H1 (cell line): ENCODE data around the gene LCA5L. TPM values are rescaled to one million over a fixed set of nuclear protein-coding genes. Genes with fewer than 3 reads are reported as not detected.

Experiments
- CTCF ChIA-PET: fragments of 300-600 bp; sonication (Branson Sonifier 250); formaldehyde crosslinking; loops from one replicate; lab custom pipeline; 2021; ENCODE audit not compliant: partially characterized antibody; lab: Charles Lee
- POLR2A ChIA-PET: fragments of 300-600 bp; sonication (Branson Sonifier 250); formaldehyde crosslinking; loops from one replicate; lab custom pipeline; 2021; ENCODE audit warnings: inconsistent platforms; ENCODE audit not compliant: partially characterized antibody; lab: Charles Lee
- DNase-seq, 2 experiments: peaks; one replicate each; pipeline versions ENCODE4 v3.0.0 to v3.0.0-alpha.2; 2010 to 2022; ENCODE audit warnings: low spot score in 2 of 2, low read depth in 1 of 2, mixed read lengths in 1 of 2
- FAIRE-seq: peaks from 2 replicates; lab custom pipeline; 2011; peaks lifted over from hg19 to GRCh38; lab: Jason Lieb, UNC
- H2AFZ ChIP-seq: 2 replicates; pipeline ENCODE4 v1.8.1; 2012; ENCODE audit warnings: low read length, inconsistent platforms
- H2AK5ac ChIP-seq: 2 replicates; pipeline ENCODE4 v1.6.1; 2013; ENCODE audit warnings: low read depth, low read length
- H2BK120ac ChIP-seq: replicated peaks from 2 replicates; pipeline ENCODE3; 2013; ENCODE audit warnings: low read depth, low read length, inconsistent platforms
- H2BK12ac ChIP-seq: 2 replicates; pipeline ENCODE4 v1.6.1; 2013; ENCODE audit warnings: low read depth, low read length
- H2BK15ac ChIP-seq: 2 replicates; pipeline ENCODE4 v1.6.1; 2013; ENCODE audit warnings: low read length
- H2BK20ac ChIP-seq: 2 replicates; pipeline ENCODE4 v1.6.1; 2013; ENCODE audit warnings: low read length
- H2BK5ac ChIP-seq: 2 replicates; pipeline ENCODE4 v1.6.1; 2013; ENCODE audit warnings: low read depth, low read length
- H3K14ac ChIP-seq: 2 replicates; pipeline ENCODE4 v1.6.1; 2013; ENCODE audit warnings: inconsistent platforms; ENCODE audit not compliant: insufficient read length
- H3K18ac ChIP-seq: 2 replicates; pipeline ENCODE4 v1.6.1; 2013; ENCODE audit warnings: low read length; ENCODE audit errors: extremely low read depth
- H3K23ac ChIP-seq: 2 replicates; pipeline ENCODE4 v1.6.1; 2013; ENCODE audit warnings: inconsistent platforms; ENCODE audit not compliant: insufficient read length
- H3K23me2 ChIP-seq: 2 replicates; pipeline ENCODE4 v1.6.1; 2013; ENCODE audit warnings: low read depth, low read length
- H3K27ac ChIP-seq: 2 replicates; pipeline ENCODE4 v1.6.1; 2011; ENCODE audit warnings: low read depth, low read length, inconsistent platforms
- H3K27me3 ChIP-seq, 4 experiments: replicated peaks in 1 of 4; 1 replicate in 1 of 4; 2 replicates in 3 of 4; pipeline versions ENCODE4 v1.6.1 to v1.8.1; 2011 to 2013; ENCODE audit warnings: low read length in 3 of 4, mild to moderate bottlenecking in 3 of 4, inconsistent platforms in 2 of 4, mixed read lengths in 2 of 4, moderate library complexity in 1 of 4; ENCODE audit not compliant: control insufficient read depth in 3 of 4, insufficient read depth in 3 of 4; ENCODE audit errors: extremely low read depth in 1 of 4
- H3K36me3 ChIP-seq, 4 experiments: 2 replicates each; pipeline versions ENCODE4 v1.6.1 to v1.8.1; 2011 to 2013; ENCODE audit warnings: mild to moderate bottlenecking in 4 of 4, low read length in 3 of 4, moderate library complexity in 2 of 4, control low read depth in 1 of 4, inconsistent platforms in 1 of 4; ENCODE audit not compliant: insufficient read depth in 4 of 4, control insufficient read depth in 2 of 4
- H3K4ac ChIP-seq: replicated peaks from 2 replicates; pipeline ENCODE3; 2013; ENCODE audit warnings: low read length, low read depth, mixed read lengths, inconsistent platforms; ENCODE audit not compliant: insufficient read length
- H3K4me1 ChIP-seq, 4 experiments: replicated peaks in 1 of 4; 1 replicate in 1 of 4; 2 replicates in 3 of 4; pipeline versions ENCODE4 v1.6.1 to v1.8.1; 2011 to 2013; ENCODE audit warnings: low read length in 3 of 4, inconsistent platforms in 2 of 4, mixed read lengths in 1 of 4; ENCODE audit not compliant: insufficient read depth in 4 of 4, control insufficient read depth in 3 of 4
- H3K4me2 ChIP-seq, 2 experiments: 2 replicates each; pipeline versions ENCODE4 v1.6.1 to v1.8.1; 2011 to 2013; ENCODE audit warnings: low read depth in 2 of 2, low read length in 2 of 2, control low read depth in 1 of 2, inconsistent platforms in 1 of 2, mild to moderate bottlenecking in 1 of 2; ENCODE audit not compliant: insufficient read depth in 1 of 2
- H3K4me3 ChIP-seq, 4 experiments: fragments of 200-600, 300-600 bp in 1 of 4; sonication (generic), shearing (Covaris generic), sonication (Bioruptor Twin) in 1 of 4; 2 replicates each; pipeline versions ENCODE4 v1.5.1 to v1.8.1; 2011 to 2016; ENCODE audit warnings: low read length in 4 of 4, low read depth in 3 of 4, control low read depth in 2 of 4, inconsistent platforms in 2 of 4, mild to moderate bottlenecking in 2 of 4, mixed read lengths in 1 of 4, moderate library complexity in 1 of 4; ENCODE audit not compliant: insufficient read depth in 2 of 4; ENCODE audit errors: extremely low read depth in 1 of 4
- H3K56ac ChIP-seq: replicated peaks from 2 replicates; pipeline ENCODE3; 2013; ENCODE audit warnings: low read depth, mild to moderate bottlenecking, mixed read lengths, low read length, inconsistent platforms; ENCODE audit not compliant: insufficient read length
- H3K79me1 ChIP-seq: 2 replicates; pipeline ENCODE4 v1.6.1; 2013; ENCODE audit warnings: low read depth, low read length, control low read depth
- H3K79me2 ChIP-seq, 2 experiments: 2 replicates each; pipeline versions ENCODE4 v1.6.1 to v1.8.1; 2012 to 2013; ENCODE audit warnings: low read length in 2 of 2, mild to moderate bottlenecking in 2 of 2, inconsistent platforms in 1 of 2; ENCODE audit not compliant: insufficient read depth in 2 of 2, control insufficient read depth in 1 of 2
- H3K9ac ChIP-seq, 4 experiments: replicated peaks in 1 of 4; 1 replicate in 1 of 4; 2 replicates in 3 of 4; pipeline versions ENCODE4 v1.6.1 to v1.8.1; 2011 to 2013; ENCODE audit warnings: low read depth in 3 of 4, low read length in 3 of 4, control low read depth in 2 of 4, mild to moderate bottlenecking in 2 of 4, moderate library complexity in 2 of 4, inconsistent platforms in 1 of 4; ENCODE audit errors: extremely low read depth in 1 of 4
- H3K9me3 ChIP-seq, 2 experiments: 2 replicates each; pipeline versions ENCODE4 v1.6.1 to v1.8.1; 2012 to 2013; ENCODE audit warnings: mild to moderate bottlenecking in 2 of 2, moderate library complexity in 2 of 2, control low read depth in 1 of 2, inconsistent platforms in 1 of 2, low read depth in 1 of 2, low read length in 1 of 2, mixed read lengths in 1 of 2; ENCODE audit not compliant: insufficient read depth in 2 of 2
- H4K20me1 ChIP-seq, 2 experiments: replicated peaks in 1 of 2; 2 replicates each; pipeline versions ENCODE3 to v1.8.1; 2011 to 2013; ENCODE audit warnings: inconsistent platforms in 2 of 2, low read length in 2 of 2, mild to moderate bottlenecking in 1 of 2; ENCODE audit not compliant: insufficient read depth in 2 of 2, control insufficient read depth in 1 of 2
- H4K5ac ChIP-seq: 2 replicates; pipeline ENCODE4 v1.6.1; 2013; ENCODE audit warnings: low read length, low read depth, mixed read lengths, inconsistent platforms; ENCODE audit not compliant: insufficient read length
- H4K8ac ChIP-seq: 2 replicates; pipeline ENCODE4 v1.8.0; 2013; ENCODE audit warnings: mild to moderate bottlenecking, moderate library complexity, low read length, inconsistent platforms; ENCODE audit not compliant: insufficient read depth; ENCODE audit errors: extremely low read depth
- H4K91ac ChIP-seq: replicated peaks from 2 replicates; pipeline ENCODE3; 2013; ENCODE audit warnings: low read length, mixed read lengths, inconsistent platforms; ENCODE audit not compliant: insufficient read length
- EGR1 ChIP-seq: IDR thresholded peaks from 2 replicates; pipeline ENCODE4 v1.6.1; 2011; ENCODE audit warnings: low read depth, low read length, borderline replicate concordance
- EZH2 ChIP-seq: fragments of 200-600 bp; sonication (generic); IDR thresholded peaks from 2 replicates; pipeline ENCODE4 v1.7.1; 2012; ENCODE audit warnings: low read depth, mild to moderate bottlenecking, moderate library complexity, low read length, inconsistent platforms; ENCODE audit not compliant: severe bottlenecking
- GABPA ChIP-seq: IDR thresholded peaks from 2 replicates; pipeline ENCODE4 v1.6.1; 2011; ENCODE audit warnings: mild to moderate bottlenecking, low read length, moderate library complexity, borderline replicate concordance; ENCODE audit not compliant: insufficient read depth
- HDAC2 ChIP-seq, 2 experiments: fragments of 300-600 bp in 1 of 2; sonication (generic) in 1 of 2; IDR thresholded peaks; 2 replicates each; pipeline ENCODE4 v1.6.1; 2011 to 2012; ENCODE audit warnings: low read depth in 2 of 2, low read length in 2 of 2, mild to moderate bottlenecking in 2 of 2, moderate library complexity in 2 of 2, borderline replicate concordance in 1 of 2, inconsistent platforms in 1 of 2
- KDM1A ChIP-seq: fragments of 200-600, 300-600 bp; sonication (generic); IDR thresholded peaks from 2 replicates; pipeline ENCODE4 v1.7.1; 2016; ENCODE audit warnings: mild to moderate bottlenecking, low read length, borderline replicate concordance
- PHF8 ChIP-seq: fragments of 200-600 bp; sonication (generic); conservative IDR thresholded peaks from 2 replicates; pipeline ENCODE4 v1.7.1; 2012; ENCODE audit warnings: low read depth, mild to moderate bottlenecking, inconsistent platforms, low read length, moderate library complexity
- SP2 ChIP-seq: IDR thresholded peaks from 2 replicates; pipeline ENCODE4 v1.6.1; 2012; ENCODE audit warnings: mild to moderate bottlenecking, low read length, inconsistent platforms
- SUZ12 ChIP-seq: fragments of 200-600 bp; sonication (generic); IDR thresholded peaks from 2 replicates; pipeline ENCODE4 v1.6.1; 2012; ENCODE audit warnings: mild to moderate bottlenecking, inconsistent platforms, low read length, moderate library complexity, mixed read lengths
- WGBS, 2 experiments: shearing (Covaris generic) in 1 of 2; methylation state at CpG; one replicate each; pipeline versions ENCODE4 v1.1.6 to v1.1.7; 2013 to 2015; ENCODE audit warnings: low lambda C conversion rate in 2 of 2, mixed read lengths in 2 of 2, inconsistent platforms in 1 of 2, low coverage in 1 of 2, missing lambda C conversion rate in 1 of 2; ENCODE audit not compliant: insufficient replicate concordance in 2 of 2, insufficient coverage in 1 of 2, insufficient read length in 1 of 2; ENCODE audit errors: extremely low coverage in 1 of 2, missing lambda C conversion rate in 1 of 2; 5-methylcytosine and 5-hydroxymethylcytosine counted together
- polyA plus RNA-seq, 7 experiments: library from polyadenylated mRNA; depleted of rRNA in 3 of 7; stranded (reverse) in 5 of 7; unstranded in 2 of 7; fragments of >200 nt in 5 of 7; fragments of 200-250 nt in 2 of 7; gene quantifications; 1 replicate in 5 of 7; 2 replicates in 1 of 7; 4 replicates in 1 of 7; pipeline versions ENCODE4 v1.2.1 to v1.2.3, GENCODE V29; 2011 to 2013; ENCODE audit warnings: missing spikeins in 2 of 7, mixed read lengths in 2 of 7
- total RNA-seq: library from RNA; stranded (reverse); fragmentation: NEBNext Ultra II Directional; extraction: Animal tissue kit (Norgen Biotek cat#: 25700); gene quantifications from 2 replicates; pipeline ENCODE4 v1.2.1, GENCODE V29; 2021

Gene LCA5L
- total and polyA plus RNA-seq, 2 of the 8 experiments (the other 6 are each of a cell fraction or from before 2014, with no cell fraction given), result 0.11 to 0.84 TPM

GRCh38 chr21:39484711-39485276, 39.2 kb upstream of the LCA5L start:
- no peak overlapping the region for H3K9ac ChIP-seq
- no peak overlapping the region for H2AFZ ChIP-seq
- 87% methylated on average over 6 of the region's 6 CpGs; no CpG with 5 or more reads in 1 of the 2 experiments for WGBS, 2 experiments
- H3K4me1 ChIP-seq, result no peaks in the 10 kb centered on the region
- no peak overlapping the region for H3K14ac ChIP-seq
- H2BK120ac ChIP-seq, result no peak overlapping the region
- H4K8ac ChIP-seq, result no peak overlapping the region
- no peak overlapping the region for H3K4me3 ChIP-seq
- no peak overlapping the region for H2BK15ac ChIP-seq
- no peak overlapping the region for H4K91ac ChIP-seq
- no peak overlapping the region for H3K4me2 ChIP-seq
- no peak overlapping the region for H3K4ac ChIP-seq
- H2BK5ac ChIP-seq, result no peak overlapping the region
- no peak overlapping the region for H2BK12ac ChIP-seq
- TF ChIP-seq EZH2, result no peak
- no peak for TF ChIP-seq EGR1
- no peak for TF ChIP-seq KDM1A
- no peak for TF ChIP-seq PHF8
- TF ChIP-seq GABPA, result no peak
- no peak for TF ChIP-seq SP2
- no peak for TF ChIP-seq HDAC2 (IDR thresholded peaks at IDR 0.05; ENCODE audit: borderline replicate concordance in 1 of 2, low read depth in 2 of 2, low read length in 2 of 2)
- no peak for TF ChIP-seq SUZ12
- TF ChIP-seq, all 59 proteins: peak for 0
- no peaks in the 10 kb centered on the region for H3K79me1 ChIP-seq
- FAIRE-seq, result no peak
- no peak overlapping the region for H2AK5ac ChIP-seq
- H3K9me3 ChIP-seq, result no peaks in the 10 kb centered on the region
- no peaks in the 10 kb centered on the region for H3K36me3 ChIP-seq
- H3K79me2 ChIP-seq, result no peaks in the 10 kb centered on the region
- H4K20me1 ChIP-seq, result no peaks in the 10 kb centered on the region
- no peak for DNase-seq
- ChIA-PET POLR2A (no interaction called here), CTCF (no interaction called here)
- no peak overlapping the region for H4K5ac ChIP-seq
- no peak overlapping the region for H2BK20ac ChIP-seq
- no peaks in the 10 kb centered on the region for H3K23me2 ChIP-seq
- H3K18ac ChIP-seq, result no peak overlapping the region
- no peak overlapping the region for H3K56ac ChIP-seq
- H3K27ac ChIP-seq, result no peak overlapping the region
- no peaks in the 10 kb centered on the region for H3K27me3 ChIP-seq
- H3K23ac ChIP-seq, result no peak overlapping the region
